Gastrocnemius medialis (tissue), 4 donors: ENCODE data around the gene TAF3. TPM values are rescaled to one million over a fixed set of nuclear protein-coding genes. Genes with fewer than 3 reads are reported as not detected.

Experiments
- ATAC-seq, 2 donors: fragments of 150-250 bp; one replicate each; pipeline ENCODE4 v1.9.1; 2016
- DNase-seq, 2 donors: peaks; one replicate each; pipeline ENCODE4 v3.0.0-alpha.2; 2019
- H3K27ac ChIP-seq, 4 donors: fragments of 200-600 bp; sonication (generic); 1 replicate in 1 of 4; 2 replicates in 3 of 4; pipeline ENCODE4 v1.5.1; 2016 to 2018; ENCODE audit warnings: mild to moderate bottlenecking in 2 of 4, moderate library complexity in 1 of 4
- H3K27me3 ChIP-seq, 3 donors: fragments of 200-600 bp; sonication (generic) in 2 of 3; 1 replicate in 1 of 3; 2 replicates in 2 of 3; pipeline versions ENCODE4 v1.5.1 to v1.6.0; 2016 to 2019; ENCODE audit warnings: mild to moderate bottlenecking in 1 of 3, moderate library complexity in 1 of 3
- H3K36me3 ChIP-seq, 2 donors: fragments of 200-600 bp; sonication (generic) in 1 of 2; one replicate each; pipeline ENCODE4 v1.5.1; 2017 to 2018
- H3K4me1 ChIP-seq, 2 donors: fragments of 200-600 bp; sonication (generic) in 1 of 2; one replicate each; pipeline ENCODE4 v1.5.1; 2016 to 2017; ENCODE audit warnings: mild to moderate bottlenecking in 2 of 2
- H3K4me3 ChIP-seq, 4 donors: fragments of 200-600 bp; sonication (generic) in 3 of 4; 1 replicate in 1 of 4; 2 replicates in 3 of 4; pipeline ENCODE4 v1.5.1; 2016 to 2019; ENCODE audit warnings: mild to moderate bottlenecking in 2 of 4
- H3K9me3 ChIP-seq, 3 donors: fragments of 200-600 bp; sonication (generic) in 2 of 3; 1 replicate in 1 of 3; 2 replicates in 2 of 3; pipeline ENCODE4 v1.5.1; 2016 to 2019
- CTCF ChIP-seq, 5 experiments: fragments of 450-650 bp in 3 of 5; fragments of 200-600 bp in 2 of 5; sonication (generic) in 2 of 5; IDR thresholded peaks in 4 of 5; conservative IDR thresholded peaks in 1 of 5; 1 replicate in 4 of 5; 2 replicates in 1 of 5; pipeline ENCODE4 v1.5.1; 2016 to 2019; ENCODE audit warnings: antibody characterized with exemption in 5 of 5, mild to moderate bottlenecking in 3 of 5, moderate library complexity in 3 of 5
- POLR2A ChIP-seq, 2 donors: fragments of 450-650 bp; IDR thresholded peaks; one replicate each; pipeline ENCODE4 v1.6.1; 2017; ENCODE audit warnings: antibody characterized with exemption in 2 of 2, mild to moderate bottlenecking in 2 of 2, moderate library complexity in 2 of 2
- in situ Hi-C, 4 donors: fragments of 200-750 bp; cut with MboI; loops; one replicate each; pipeline versions ENCODE4 v1.15.0 to v1.8.0; 2017; ENCODE audit warnings: low sequenced_read_pairs in 4 of 4
- intact Hi-C: fragments of 100-400 bp; cut with DNase I; formaldehyde crosslinking; loops from one replicate; pipeline ENCODE4 v1.15.1; 2023; ENCODE audit warnings: low total_unique reads
- total RNA-seq, 4 donors: library from RNA; depleted of rRNA; stranded (reverse); fragments of >200 nt; gene quantifications; one replicate each; pipeline versions ENCODE4 v1.1.0 to v1.2.3, GENCODE V29; 2016

TAF3 gene
- total RNA-seq, 4 donors from 2014 or later: 5.0 to 14.8 (median 9.6) TPM

DNA sequence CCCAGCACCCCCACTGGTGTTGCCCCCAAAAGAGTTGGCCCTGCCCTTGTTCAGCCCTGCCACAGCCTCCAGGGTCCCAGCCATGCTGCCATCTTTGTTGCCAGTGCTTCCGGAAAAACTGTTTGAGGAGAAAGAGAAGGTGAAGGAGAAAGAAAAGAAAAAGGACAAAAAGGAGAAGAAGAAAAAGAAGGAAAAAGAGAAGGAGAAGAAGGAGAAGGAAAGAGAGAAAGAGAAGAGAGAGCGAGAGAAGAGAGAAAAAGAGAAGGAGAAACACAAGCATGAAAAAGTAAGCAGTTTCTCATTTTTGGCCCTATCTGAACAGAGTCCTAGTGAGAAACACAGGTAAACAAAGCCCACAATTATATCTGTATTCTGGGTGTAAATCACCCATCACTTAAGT, 147.2 kb downstream of the TAF3 start:
- Histone ChIP-seq H3K4me1 (no peaks in the 10 kb centered on the region), H3K9me3 (no peaks in the 10 kb centered on the region), H3K36me3 (peaks cover 2 to 12% of the 10 kb centered on the region in 2 donors), H3K27ac (no peak overlapping the region), H3K4me3 (no peak overlapping the region), H3K27me3 (no peaks in the 10 kb centered on the region)
- no peak for DNase-seq
- TF ChIP-seq CTCF (IDR thresholded peaks at IDR 0.05 in 4 of 5, conservative IDR thresholded peaks at IDR 0.05 in 1 of 5): no peak
- no peak for TF ChIP-seq POLR2A (IDR thresholded peaks at IDR 0.05)
- intact Hi-C loops: loop anchor here (10.0 kb wide), 1 partner anchor 141 kb away; no protein-coding TSS in a partner anchor
- in situ Hi-C loops: no loop called here
- ATAC-seq: no peak

GRCh38 chr10:7967035-7967434, 148.7 kb downstream of the TAF3 start:
- no peak for TF ChIP-seq POLR2A (IDR thresholded peaks at IDR 0.05)
- TF ChIP-seq CTCF (IDR thresholded peaks at IDR 0.05 in 4 of 5, conservative IDR thresholded peaks at IDR 0.05 in 1 of 5): no peak
- in situ Hi-C loops: no loop called here
- intact Hi-C loops: loop anchor here (10.0 kb wide), 1 partner anchor 142 kb away; no protein-coding TSS in a partner anchor
- Histone ChIP-seq H3K4me1 (no peaks in the 10 kb centered on the region), H3K27ac (peak overlapping the region in 3 of 4 donors; percentile 19 to 22 (median 20)), H3K4me3 (no peak overlapping the region), H3K9me3 (no peaks in the 10 kb centered on the region), H3K36me3 (peaks cover 2 to 12% of the 10 kb centered on the region in 2 donors), H3K27me3 (no peaks in the 10 kb centered on the region)
- ATAC-seq: peak; percentile 99 to 100
- peak; percentile 30 to 66 for DNase-seq

DNA sequence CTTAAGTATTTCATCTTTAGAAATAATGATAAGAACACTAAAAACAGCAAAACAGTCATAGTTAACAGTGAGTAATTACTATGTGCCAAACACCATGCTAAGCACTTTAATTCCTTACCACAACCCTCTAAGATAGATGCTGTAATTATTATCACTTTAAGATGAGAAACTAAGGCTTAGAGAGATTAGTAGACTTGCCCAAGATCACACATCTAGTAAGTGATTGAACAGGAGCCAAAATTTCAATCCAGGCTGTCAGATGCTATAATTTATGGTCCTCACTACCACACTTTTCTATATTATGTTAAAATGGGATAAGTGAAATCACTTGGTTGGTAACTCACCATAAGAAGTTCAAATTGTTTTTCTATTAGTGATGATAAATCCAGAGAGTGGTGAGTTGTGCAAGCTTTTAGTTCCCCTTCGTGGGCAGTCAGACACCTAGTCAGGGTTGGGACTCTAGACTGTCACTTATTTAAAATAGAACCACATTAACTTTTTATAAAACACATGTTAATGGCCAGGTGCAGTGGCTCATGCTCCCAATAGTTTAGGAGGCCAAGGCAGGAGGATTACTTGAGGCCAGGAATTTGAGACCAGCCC, 150.3 kb downstream of the TAF3 start:
- intact Hi-C loops: loop anchor here (10.0 kb wide), 1 partner anchor 144 kb away; no protein-coding TSS in a partner anchor
- in situ Hi-C loops: no loop called here
- Histone ChIP-seq H3K36me3 (peaks cover 2 to 12% of the 10 kb centered on the region in 2 donors), H3K9me3 (no peaks in the 10 kb centered on the region), H3K4me3 (no peak overlapping the region), H3K27ac (no peak overlapping the region), H3K27me3 (no peaks in the 10 kb centered on the region), H3K4me1 (no peaks in the 10 kb centered on the region)
- ATAC-seq (no peak), DNase-seq (no peak)
- TF ChIP-seq POLR2A (IDR thresholded peaks at IDR 0.05): no peak
- no peak for TF ChIP-seq CTCF (IDR thresholded peaks at IDR 0.05 in 4 of 5, conservative IDR thresholded peaks at IDR 0.05 in 1 of 5)

DNA sequence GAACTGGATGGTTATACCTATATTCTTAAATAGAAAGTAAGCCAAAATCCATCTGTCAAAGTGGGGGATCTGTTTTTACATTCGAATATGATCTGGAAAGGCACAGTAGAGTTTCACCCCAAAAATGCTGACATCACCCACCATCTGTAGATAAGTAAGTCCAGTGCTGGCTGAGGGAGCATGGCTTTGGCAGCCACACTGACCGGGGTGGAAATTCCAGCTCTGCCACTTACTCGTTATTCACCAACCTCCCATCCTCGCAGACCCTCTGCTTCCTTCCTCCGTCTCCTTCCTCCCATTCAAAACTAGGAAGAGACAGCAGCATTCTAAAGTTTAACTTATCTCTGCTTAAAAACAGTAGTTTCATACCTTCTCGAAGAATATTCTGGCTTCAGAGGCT, 151.3 kb downstream of the TAF3 start:
- ATAC-seq: no peak
- H3K36me3 ChIP-seq: peaks cover 2 to 3% of the 10 kb centered on the region in 2 donors
- no peak overlapping the region for H3K4me3 ChIP-seq
- intact Hi-C loops (loop anchor here (10.0 kb wide), 1 partner anchor 145 kb away; no protein-coding TSS in a partner anchor), in situ Hi-C loops (no loop called here)
- H3K4me1 ChIP-seq: no peaks in the 10 kb centered on the region
- H3K27me3 ChIP-seq: no peaks in the 10 kb centered on the region
- TF ChIP-seq CTCF (IDR thresholded peaks at IDR 0.05 in 4 of 5, conservative IDR thresholded peaks at IDR 0.05 in 1 of 5): no peak
- TF ChIP-seq POLR2A (IDR thresholded peaks at IDR 0.05): no peak
- H3K9me3 ChIP-seq: no peaks in the 10 kb centered on the region
- no peak overlapping the region for H3K27ac ChIP-seq
- DNase-seq: no peak
